ENCODE results near the gene DCAKD.

DCAKD gene

DNA sequence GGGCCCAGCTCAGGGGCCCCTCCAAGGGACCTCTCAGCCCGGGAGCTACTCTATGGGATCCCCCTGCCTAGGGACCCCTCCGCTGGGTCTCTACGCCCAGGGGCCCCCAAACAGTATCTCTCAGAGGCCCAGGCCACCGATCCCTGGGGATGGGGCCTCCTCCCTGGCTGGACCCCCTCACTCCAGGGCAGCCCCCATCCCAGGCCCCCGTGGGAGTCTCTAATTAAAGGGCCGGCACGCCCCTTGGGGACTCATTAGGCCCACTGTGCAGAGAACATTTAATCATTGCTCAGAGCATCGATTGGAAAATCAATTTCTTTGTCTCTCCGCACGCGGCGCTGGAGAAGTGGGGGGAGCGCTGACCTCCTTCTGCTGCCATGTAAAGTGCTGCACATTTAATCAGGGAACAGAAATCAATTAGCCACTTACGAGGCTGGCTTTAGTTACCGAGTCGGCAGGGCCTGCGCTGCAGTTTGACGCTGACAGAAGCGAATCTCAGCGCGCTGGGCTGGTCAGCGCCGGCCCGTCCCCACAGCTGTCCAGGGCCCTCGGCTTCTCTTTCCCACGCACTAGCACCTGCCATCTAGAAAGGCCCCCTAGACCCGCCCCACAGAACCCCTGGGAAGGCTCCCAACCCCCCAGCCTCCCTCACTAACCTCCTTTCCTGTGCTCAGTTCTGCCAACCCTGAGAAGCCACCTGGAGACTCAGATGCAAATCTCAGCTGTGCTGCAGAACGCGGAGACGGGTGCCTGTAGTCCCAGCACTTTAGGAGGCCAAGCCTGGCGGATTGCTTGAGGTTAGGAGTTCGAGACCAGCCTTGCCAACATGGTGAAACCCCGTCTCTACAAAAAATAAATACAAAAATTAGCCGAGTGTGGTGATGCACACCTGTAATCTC lies 63.1 kb downstream of the DCAKD start:
- Histone ChIP-seq H3K4me1 (ENCODE audit: control insufficient read depth in 1 of 2, insufficient read depth in 1 of 2, low read depth in 1 of 2, low read length in 1 of 2) (no peaks in the 10 kb centered on the region), H3K27ac (no peak overlapping the region), H3K4me3 (ENCODE audit: low read depth in 1 of 2, low read length in 1 of 2) (no peak overlapping the region), H3K9me3 (no peaks in the 10 kb centered on the region), H3K27me3 (peaks cover 83% of the 10 kb centered on the region), H3K36me3 (no peaks in the 10 kb centered on the region)
- TF ChIP-seq CTCF (IDR thresholded peaks at IDR 0.05) = no peak

DNA sequence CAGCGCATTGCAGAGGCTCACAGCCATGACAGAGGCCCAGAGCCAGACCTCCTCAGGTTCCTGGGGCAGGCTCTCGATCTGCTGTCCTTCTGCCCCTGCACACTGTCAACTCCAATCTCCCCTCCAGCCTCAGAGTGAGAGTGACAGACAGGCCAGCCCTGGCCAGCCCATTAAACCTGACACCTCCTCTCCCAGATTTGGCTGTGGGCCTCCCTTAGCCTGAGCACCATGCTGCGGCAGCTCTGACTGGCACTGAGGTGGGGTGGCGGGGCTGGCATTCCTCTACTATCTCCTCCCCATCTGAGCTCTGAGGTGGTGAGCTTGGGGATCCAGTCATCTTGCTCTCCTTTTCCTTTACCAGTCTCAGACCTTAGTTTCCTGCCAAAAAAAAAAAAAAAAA lies 67.9 kb downstream of the DCAKD start:
- TF ChIP-seq CTCF (IDR thresholded peaks at IDR 0.05) = no peak
- Histone ChIP-seq H3K4me3 (ENCODE audit: low read depth in 1 of 2, low read length in 1 of 2) (no peak overlapping the region), H3K27ac (no peak overlapping the region), H3K4me1 (ENCODE audit: control insufficient read depth in 1 of 2, insufficient read depth in 1 of 2, low read depth in 1 of 2, low read length in 1 of 2) (no peaks in the 10 kb centered on the region), H3K27me3 (peaks cover 86% of the 10 kb centered on the region), H3K9me3 (no peaks in the 10 kb centered on the region), H3K36me3 (no peaks in the 10 kb centered on the region)

GRCh38 chr17:44982113-44982702 lies 69.2 kb downstream of the DCAKD start:
- no peaks in the 10 kb centered on the region for H3K9me3 ChIP-seq
- H3K27me3 ChIP-seq = peaks cover 86% of the 10 kb centered on the region

GRCh38 chr17:44981221-44981968 lies 70.0 kb downstream of the DCAKD start:
- no peak for TF ChIP-seq CTCF (IDR thresholded peaks at IDR 0.05)
- H3K27me3 ChIP-seq = peaks cover 86% of the 10 kb centered on the region
- H3K27ac ChIP-seq = no peak overlapping the region
- H3K9me3 ChIP-seq = no peaks in the 10 kb centered on the region
- no peaks in the 10 kb centered on the region for H3K36me3 ChIP-seq
- no peak overlapping the region for H3K4me3 ChIP-seq (ENCODE audit: low read depth in 1 of 2, low read length in 1 of 2)
- H3K4me1 ChIP-seq (ENCODE audit: control insufficient read depth in 1 of 2, insufficient read depth in 1 of 2, low read depth in 1 of 2, low read length in 1 of 2) = no peaks in the 10 kb centered on the region

More at GRCh38 chr17:44982113-44982702, 69.2 kb downstream of the DCAKD start:
- Histone ChIP-seq H3K4me3 (ENCODE audit: low read depth in 1 of 2, low read length in 1 of 2) (no peak overlapping the region), H3K36me3 (no peaks in the 10 kb centered on the region), H3K4me1 (ENCODE audit: control insufficient read depth in 1 of 2, insufficient read depth in 1 of 2, low read depth in 1 of 2, low read length in 1 of 2) (no peaks in the 10 kb centered on the region), H3K27ac (no peak overlapping the region)
- no peak for TF ChIP-seq CTCF (IDR thresholded peaks at IDR 0.05)

DNA sequence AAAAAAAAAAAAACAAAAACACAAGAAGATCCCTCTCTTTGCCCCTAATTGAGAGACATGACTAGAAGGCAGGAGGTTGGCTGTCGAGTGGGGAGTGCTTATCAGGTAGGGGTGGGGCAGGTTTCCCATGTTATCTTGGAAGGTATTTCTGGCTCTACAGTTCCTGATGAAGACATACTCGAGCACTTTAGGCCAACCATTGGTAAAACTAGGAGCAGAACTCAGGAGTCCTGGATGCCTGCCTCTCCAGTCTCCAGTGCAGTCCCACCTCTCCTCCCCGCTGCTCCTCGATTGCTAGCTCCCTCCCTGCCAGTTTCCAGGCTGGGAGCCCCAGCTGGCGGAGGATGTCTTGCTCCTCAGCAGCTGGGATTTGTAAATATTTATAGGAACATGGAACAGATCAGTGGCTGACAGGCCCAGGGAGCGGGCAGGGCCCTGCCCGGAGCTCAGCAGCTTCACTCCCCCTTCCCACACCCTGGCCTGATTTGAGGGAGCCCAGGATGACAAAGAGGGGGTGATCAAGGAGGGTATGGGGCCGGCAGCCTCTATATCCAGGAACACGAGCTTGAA lies 71.9 kb downstream of the DCAKD start:
- Histone ChIP-seq H3K27me3 (peaks cover 91% of the 10 kb centered on the region), H3K4me1 (ENCODE audit: control insufficient read depth in 1 of 2, insufficient read depth in 1 of 2, low read depth in 1 of 2, low read length in 1 of 2) (no peaks in the 10 kb centered on the region), H3K9me3 (no peaks in the 10 kb centered on the region), H3K27ac (no peak overlapping the region), H3K36me3 (no peaks in the 10 kb centered on the region), H3K4me3 (ENCODE audit: low read depth in 1 of 2, low read length in 1 of 2) (no peak overlapping the region)
- no peak for TF ChIP-seq CTCF (IDR thresholded peaks at IDR 0.05)
